H4 (cell line): ENCODE measurements around the gene PRKCD. TPM values are rescaled to one million over a fixed set of nuclear protein-coding genes. Genes with fewer than 3 reads are reported as not detected.
"Not testable (repeated sequence)": the region's sequence is repeated elsewhere in the genome, so short reads cannot be mapped to it uniquely, and the experiment has no call there.

Experiments
- DNase-seq: peaks from one replicate; pipeline ENCODE4 v3.0.0-alpha.2; 2015; ENCODE audit warnings: low spot score
- total RNA-seq: library from RNA; depleted of rRNA; stranded (reverse); fragments of >200 nt; shearing (Covaris generic); gene quantifications from 2 replicates; pipeline ENCODE4 v1.2.3, GENCODE V29; 2014

PRKCD gene
- total RNA-seq, 1 experiment from 2014 or later, result 1.2 TPM

DNA sequence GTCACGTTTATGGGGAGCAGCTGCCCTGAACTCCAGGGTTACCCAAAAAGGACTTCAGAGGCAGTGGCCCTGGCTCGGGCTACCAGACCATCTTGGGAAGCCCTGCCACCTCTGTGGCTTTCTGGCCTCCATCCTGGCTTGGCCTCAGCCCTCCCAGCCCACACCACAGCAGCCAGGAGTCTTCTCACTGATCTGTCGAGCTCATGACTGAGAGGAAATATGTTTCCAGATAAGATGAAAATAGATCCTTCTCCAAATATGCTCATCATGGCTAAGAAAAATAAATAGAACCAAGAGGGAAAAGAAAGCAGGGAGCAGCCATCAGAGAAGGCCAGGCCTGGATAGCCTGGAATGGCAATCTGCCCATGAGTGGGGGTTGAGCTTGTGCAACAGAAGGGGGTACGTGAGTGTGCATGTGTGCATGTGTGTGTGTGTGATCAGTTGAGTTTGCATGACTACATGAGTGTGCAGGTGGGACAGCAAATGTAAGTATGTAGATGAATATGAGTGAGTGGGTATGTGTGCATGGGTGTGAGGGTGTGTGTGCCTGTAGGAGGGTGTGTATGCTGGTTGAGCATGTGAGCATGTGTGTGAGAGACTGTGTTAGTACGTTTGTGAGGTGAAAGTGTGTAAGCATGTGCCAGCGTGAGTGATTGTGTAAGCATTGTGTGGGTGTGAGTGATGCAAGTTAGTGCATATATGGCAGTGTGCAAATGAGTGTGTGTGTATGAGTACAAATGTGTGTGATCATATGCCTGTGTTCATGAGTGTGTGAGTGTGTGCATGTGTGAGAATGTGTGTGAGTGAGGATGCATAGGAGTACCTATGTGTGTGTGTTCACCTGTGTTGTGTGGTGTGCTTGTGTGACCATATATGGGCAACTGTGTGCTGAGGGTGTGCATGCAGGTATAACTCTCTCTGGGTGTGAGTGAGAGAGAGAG lies 20.8 kb upstream of the PRKCD start:
- no peak for DNase-seq

DNA sequence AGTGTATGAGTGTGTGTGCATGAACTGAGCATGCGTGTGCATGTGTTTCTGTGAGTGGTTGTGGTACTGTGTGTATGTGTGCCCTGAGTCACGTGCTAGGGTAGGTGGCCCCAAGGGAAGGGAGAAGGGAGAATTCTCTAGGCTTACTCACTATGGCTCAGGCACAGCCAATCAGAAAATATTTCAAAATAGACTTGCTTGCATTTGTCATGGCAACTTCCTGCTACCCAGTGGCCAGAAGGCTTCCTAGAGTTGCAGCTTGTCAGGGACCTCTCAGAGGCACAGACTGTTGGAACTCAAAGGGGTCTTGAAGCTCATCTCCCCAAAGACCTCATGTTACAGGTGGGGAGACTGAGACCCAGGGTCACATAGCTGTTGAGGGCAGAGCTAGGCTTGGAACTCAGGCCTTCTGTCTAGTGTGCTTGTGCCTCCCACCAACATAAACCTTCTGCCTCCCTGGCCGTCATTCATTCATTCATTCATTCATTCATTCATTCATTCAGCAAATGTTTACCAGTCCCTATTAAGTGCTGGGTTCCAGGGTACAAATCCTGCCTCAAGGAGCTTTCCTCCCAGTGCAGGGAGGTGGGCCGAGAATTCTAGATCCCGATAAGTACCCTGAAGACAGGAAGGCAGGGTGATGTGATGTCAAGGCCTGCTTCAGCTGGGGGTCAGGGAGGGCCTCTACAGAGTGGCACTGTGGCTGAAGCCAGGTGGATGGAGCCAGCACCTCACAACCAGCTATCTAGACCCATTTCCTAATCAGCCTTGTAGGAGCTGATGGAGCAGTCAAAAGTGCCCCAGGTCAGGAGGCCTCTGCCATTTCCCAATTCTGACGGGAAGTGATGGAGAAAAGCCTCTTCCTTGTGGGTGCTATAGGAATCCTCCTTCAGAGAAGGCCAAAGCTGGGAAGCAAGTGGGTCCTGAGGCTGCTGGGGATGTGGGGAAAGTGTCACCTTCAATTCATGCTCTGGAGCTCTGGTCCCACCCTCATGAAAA lies 19.9 kb upstream of the PRKCD start:
- no peak for DNase-seq

DNA sequence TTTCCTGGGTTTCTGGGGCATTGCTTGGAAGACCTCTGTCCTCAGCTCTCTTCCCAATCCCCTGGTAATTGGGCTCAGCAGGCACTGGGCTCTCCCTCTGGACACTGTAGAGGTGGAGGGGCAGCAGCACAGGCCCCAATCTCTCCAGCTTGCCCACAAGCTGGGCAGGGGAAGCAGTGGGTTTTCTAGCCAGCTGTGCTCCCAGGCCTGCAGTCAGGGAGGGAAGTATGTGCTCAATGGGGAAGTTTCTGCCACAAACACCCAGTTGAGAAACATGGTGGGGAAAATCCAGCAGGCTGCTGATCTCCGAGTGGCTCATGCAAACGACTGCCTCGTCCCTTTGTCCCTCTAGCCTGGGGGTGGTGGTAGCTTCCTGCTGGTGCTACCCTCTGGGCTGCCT lies 18.0 kb upstream of the PRKCD start:
- DNase-seq, result no peak

DNA sequence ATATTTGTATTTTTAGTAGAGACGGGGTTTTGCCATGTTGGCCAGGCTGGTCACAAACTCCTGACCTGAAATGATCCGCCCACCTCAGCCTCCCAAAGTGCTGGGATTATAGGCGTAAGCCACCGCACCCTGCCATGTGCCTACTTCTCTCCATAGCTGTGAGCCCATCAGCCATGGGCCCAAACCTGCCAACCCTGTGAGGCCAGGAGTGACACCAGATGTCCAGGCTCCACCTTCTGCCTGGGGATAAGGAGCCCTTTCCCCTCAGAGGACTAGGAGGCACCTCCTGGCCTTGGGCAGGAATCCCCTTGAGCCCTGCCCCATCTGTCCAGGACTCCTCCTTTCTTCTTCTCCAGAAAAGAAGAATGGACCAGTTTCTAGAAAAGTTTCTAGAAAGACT lies 16.6 kb upstream of the PRKCD start:
- DNase-seq, result no peak

DNA sequence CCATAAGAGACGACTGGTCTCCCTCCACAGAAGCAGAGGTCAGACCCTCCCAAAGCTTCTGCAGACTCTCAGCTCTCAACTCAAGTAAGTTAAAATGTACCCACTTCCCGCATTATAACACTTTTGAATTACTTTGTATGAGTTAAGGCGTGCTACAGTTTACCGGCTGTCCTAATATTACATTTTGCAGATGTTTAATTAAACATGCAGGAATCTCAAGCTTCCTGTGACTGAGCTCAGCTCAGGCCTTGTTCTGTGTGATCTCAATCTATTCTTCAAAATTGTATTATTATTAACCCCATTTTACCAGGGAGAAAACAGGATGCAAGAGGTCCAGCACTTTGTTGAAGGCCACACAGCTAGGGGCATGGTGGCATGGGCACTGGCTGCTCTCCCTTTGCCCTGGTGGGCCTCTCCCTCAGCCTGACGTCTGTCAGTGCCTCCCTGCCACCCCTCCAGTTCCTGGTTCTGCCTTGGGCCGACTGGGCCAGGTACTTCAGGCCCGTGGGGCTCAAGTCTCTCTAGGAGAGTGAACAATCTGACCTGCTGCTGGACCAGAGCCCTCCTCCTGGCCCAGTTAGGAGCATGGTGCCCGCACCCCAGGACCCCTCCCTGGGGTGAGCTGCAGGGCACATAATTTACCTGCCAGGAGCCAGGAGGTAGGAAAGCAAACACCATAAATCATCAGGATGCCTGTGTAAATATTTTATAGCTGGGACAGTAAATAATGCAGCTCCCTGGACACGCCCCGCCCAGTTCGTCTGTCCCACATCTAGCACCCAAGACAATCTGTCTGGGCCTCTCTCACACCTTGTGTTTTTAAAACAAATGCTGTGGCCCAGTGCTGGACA lies 15.9 kb upstream of the PRKCD start:
- no peak for DNase-seq

DNA sequence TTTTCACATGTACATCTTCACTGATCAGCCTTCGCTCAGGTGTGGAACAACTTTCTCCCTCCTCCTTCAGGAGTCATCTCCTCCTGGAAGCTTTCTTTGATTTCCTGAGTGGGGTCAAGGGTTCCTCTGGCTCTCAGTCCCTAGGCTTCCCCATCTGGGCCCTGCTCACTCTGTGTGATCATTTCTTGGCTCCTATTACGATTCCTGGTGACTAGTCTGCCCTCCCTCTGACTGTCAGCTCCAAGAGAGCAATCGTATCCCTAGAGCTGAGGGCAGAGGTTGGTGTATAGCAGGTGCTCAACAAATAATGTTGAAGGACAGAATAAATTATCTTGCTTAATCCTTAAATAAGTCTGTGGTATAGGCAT lies 15.3 kb upstream of the PRKCD start:
- no peak for DNase-seq

DNA sequence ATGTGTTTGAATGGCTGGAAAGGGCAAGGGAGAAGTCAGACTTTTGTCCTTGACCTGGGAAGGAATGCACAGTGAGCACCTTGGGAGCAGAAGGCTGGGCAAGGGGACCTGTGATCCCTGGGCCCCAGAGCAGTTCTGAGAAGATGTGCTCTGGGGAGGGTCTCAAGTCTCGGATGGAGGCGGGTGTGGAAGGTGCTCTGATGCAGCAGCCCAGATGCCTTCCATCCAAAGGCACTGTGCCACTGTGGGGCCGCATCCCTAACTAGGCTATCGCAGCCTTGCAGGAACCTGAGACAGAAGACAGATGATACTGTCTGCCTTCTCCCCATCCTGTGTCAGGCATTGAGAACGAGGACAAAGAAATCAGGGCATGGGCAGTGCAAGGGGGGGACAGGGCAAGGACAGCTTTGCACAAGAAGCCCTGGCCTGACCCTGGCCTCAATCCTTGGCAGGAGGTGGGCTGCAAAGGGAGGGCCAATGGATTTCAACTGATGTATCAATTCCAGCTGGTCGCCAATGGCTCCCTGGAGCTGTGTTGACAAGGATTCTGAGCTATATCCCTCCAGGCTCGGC lies 14.6 kb upstream of the PRKCD start:
- DNase-seq, result no peak

DNA sequence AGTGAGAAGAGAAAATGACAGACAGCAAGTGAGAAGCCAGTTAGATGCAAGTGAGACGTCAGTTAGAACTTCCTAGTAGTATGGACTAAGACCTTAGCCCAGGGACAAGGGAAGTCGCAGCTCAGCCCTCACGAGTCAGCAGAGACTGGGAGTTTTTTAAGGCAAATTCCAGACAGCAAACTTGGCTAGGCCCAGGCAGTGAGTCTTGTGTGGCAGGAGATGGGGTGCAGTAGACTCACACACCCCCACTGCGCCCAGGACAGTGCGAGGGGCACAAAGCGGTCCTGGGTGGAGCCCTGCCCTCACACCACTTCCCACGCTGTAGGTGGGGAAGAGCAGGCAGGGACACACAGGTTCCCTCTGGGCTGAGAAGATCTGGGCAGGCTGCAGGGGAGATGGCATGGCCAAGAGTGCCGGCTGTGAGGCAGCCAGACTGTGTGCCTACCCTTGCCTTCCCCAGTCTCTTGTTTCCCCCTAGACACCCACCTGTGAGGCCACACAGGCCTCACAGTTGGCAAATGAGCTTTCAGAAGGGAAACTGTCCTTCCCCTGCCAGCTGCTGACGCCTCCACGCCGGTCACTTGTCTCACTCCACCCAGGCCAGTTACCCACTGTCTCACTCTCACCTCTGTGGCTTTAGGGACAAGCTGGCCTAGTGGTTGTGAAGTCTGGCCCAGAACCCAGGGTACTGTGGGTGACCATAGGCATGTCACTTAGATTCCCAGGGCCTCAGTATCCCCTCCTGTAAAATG lies 13.7 kb upstream of the PRKCD start:
- DNase-seq, result no peak

DNA sequence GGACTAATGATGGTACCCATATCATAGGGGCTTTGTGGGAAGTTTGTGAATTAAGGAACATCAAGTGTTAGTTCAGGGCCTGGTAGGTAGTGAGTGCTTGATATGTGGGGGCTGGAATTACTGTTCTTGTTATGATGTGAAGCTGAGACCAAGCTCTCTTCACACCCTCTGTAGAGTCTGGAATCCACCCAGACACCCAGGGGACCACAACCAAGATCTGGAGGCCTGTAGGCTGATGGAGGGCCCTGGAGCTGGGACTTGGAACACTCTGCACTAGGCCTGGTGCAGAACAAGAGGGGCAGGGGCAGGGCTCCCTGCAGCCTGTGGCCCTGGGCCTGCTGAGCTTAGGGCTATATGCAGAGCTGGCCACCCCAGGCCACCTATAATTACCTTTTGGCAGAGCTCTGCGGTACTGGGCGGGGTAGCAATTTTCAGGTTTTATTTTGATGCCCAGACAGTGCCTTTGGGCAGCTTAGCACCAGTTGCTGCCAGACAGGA lies 13.1 kb upstream of the PRKCD start:
- DNase-seq, result no peak

DNA sequence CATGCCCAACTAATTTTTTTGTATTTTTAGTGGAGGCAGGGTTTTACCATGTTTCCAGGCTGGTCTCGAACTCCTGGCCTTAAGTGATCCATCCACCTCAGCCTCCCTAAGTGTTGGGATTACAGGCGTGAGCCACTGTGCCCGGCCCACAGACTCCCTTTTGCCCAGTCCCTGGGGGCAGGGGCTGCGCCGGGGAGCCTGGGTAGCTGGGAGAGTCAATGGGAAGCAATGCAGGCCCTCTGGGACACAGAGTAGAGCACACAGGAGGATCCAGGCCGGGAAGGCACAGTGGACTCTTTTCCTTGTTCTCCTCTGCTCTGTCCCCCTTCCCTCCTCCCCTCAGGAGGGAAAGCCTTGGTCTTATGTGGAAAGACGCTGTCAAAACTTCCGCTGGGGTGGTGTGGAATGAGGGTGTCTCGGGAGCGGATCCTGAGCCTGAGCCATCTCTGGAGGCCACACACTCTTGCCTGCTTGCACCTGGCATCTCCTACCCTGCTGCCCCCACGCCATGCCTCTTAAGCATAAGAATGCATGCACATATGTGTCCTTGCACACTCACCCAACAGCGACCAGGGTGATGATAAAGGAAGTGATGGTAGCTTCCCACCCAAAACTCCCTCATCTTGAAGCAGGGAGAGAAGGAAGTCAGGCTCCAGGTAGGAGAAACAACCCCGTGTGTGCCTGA lies 11.9 kb upstream of the PRKCD start:
- no peak for DNase-seq

DNA sequence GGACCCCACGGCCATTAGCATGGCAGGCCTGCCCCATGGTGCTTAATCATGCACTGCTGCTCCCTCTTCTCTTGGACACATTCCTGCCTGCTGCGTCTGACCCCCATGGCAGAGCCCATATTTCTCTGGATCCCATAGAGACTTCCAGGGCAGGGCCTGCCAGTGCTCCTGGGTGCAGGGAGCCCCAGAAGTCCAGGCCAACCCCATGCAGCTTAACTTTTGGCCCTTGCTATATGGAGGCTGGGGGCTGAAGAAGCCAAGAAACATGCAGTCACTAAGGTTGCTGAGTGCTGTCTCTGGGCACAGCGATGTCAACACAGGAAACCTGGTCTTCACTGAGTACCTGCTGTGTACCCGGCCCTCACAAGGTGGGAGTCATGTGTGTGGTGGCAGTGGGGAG lies 11.3 kb upstream of the PRKCD start:
- no peak for DNase-seq

DNA sequence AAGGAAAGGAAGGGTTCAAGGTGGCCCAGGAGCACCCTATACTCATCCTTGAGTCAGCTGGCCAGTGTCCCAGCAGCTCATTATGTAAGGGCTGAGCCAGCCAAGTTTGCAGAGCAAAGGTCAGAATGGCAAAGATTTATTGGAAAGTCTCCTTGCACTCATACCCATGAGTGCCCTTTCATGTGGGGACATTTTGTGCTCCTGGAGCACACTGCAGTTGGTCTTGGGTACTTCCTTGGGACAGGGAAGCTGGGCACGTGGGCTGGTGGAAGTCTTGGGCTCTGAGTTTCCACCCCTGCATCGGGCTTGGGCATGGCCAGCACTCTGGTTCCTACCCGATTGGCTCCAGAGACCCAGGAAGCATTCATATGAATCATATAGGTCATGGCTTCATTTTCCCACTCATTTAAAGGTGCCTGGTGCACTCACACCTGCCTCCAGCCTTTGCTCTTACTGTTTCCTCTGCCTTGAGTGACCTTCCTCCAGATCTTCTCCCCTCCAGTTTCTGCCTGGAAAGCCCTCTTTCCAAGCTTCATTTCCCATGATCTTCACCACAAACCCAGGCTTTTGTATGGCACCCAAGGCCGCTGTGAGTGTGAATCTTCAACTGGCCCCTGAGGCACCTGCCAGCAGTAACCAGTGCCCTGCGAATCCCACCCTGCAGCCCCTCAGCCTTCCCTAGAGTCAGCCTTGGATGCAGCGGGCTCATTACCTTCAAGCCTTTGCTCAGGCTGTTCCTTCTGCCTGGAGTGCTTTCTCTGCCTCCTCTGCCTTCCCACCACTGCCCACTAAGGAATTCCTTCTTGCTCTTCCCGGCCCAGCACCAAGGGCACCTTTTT lies 10.5 kb upstream of the PRKCD start:
- no peak for DNase-seq

DNA sequence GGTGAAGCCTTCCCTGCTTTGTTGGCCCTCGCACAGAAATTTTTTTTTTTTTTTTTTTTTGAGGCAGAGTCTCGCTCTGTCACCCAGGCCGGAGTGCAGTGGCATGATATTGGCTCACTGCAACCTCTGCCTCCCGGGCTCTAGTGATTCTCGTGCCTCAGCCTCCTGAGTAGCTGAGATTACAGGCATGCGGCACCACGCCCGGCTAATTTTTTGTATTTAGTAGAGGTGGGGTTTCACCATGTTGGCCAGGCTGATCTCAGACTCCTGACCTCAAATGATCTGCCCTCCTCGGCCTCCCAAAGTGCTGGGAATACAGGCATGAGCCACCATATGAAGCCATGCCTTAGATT lies 9.9 kb upstream of the PRKCD start:
- not testable (repeated sequence) for DNase-seq

DNA sequence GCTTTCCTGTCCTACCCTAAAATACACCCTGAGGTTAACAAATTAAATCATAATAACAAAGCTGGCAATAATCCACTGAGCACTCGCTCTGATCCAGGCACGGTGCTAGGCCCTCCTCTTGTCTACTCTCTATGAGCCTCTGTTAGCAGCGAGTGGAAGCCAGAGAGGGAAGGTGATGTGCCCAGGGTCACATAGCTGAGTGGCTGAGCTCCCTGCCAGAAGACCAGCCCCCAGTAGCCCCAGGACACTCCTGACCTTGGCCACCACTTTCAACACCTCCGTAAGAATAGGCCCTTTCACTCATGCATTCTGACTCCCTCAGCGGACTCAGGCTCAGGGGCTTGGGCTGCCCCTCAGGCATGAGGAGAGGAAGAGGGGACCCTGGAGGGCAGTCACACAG lies 9.5 kb upstream of the PRKCD start:
- DNase-seq, result no peak

DNA sequence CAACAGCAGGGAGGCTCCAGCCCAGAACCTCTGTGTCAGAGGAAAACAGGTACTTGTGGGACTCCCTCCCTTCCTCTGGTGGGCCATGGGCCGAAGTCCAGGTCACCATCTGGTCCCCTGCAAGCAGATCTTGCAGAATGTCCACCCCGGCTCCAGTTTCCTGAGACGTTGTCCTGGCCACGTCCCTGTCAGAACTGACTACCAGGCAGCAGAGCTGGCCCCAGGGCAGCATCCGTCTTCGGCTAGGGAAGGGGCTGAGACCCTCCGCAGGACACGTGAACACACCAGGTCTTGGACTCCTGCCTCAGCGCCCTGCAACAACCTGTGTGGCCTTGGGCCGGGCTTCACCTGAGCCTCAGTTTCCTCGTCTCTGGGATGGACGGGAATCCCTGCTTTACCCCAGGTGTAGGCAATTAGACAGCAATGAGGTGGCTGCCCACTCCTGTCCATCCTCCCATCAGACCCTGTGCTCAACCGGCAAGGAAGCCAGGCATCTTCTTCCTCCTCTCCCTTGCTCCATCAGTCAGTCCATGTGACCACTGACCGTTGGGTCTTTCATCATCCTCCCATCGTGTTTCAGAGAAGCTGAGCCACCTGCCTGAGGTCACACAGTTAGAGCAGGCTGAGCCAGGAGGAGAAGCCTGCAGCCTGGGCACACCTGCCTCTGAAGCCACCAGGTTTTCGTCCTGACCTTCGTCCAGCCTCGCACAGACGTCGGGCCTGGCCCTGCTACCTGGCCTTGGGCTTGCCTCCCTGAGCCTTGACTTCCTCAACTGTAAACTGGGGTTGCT lies 8.9 kb upstream of the PRKCD start:
- DNase-seq, result no peak

DNA sequence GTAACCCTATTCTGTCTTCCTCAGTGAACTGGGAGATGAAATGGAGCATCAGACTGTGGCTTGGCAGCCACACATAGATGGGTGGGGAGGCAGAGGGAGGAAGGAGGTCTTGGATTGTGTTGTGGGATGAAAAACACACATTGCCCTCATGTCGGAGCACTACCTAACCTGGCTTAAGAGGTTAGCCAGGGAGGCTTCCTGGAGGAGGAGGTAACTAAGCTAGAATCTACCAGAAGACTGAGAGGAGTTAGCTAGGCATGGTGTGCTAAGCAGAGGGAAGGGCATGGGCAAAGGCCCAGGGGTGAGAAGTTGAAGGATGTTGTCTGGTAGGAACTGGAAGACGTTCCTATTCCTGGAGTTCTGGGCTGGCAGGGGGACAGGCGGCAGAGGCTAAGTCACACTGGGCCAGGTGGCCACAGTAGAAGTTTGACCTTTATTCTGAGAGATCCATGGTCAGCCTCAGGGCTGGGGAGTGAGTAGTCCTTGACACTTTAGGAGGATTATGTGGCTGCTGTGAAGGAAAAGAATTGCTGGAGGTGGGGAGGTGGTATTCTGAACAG lies 7.7 kb upstream of the PRKCD start:
- no peak for DNase-seq

DNA sequence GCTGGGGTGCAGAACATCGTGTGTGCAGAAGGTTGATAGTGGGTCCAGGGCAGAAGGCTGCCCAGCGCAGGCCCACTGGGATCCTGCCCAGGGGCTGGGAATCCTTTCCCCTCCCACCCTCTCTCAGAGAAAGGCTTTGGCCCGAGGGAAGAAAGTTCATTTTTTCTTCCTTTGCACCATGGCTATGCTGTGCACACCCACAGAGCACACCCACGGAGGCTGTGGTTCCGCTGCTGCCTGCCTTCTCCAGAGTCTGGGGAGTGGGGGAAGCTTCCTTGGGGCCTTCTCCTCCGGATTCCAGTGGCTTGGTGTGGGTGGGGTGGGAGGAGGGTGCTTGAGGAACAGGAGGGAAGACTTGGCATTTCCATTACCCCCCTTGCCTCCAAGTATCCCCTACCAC lies 7.0 kb upstream of the PRKCD start:
- DNase-seq, result no peak

DNA sequence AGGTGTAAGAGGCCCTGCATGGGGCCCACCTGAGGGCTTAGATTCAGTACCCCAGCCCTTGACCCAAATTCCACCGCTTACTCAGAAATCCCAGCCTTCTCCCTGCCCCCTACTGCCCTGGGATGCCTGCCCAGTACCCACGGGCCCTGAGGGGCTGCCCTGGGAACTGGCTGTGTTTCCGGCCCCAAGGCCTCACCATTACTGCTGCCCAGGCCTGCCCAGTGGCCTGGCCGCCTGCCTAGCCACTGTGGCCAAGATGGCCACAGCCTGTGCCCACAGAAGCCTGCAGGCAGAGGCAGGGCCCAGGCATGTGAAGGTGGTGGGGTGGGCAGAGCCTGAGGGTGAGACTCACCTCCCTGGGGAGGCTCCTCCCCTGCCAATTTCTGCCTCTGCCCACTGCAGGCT lies 6.1 kb upstream of the PRKCD start:
- DNase-seq, result peak; percentile 33
